Stimulated activated CD8-positive, alpha-beta memory T cell treated with anti-CD3 and anti-CD28 coated beads, Interleukin-4, amount 100 ng/mL, for 24 hours (primary cell): ENCODE measurements around the gene ABR.
"Not testable (repeated sequence)": the region's sequence is repeated elsewhere in the genome, so short reads cannot be mapped to it uniquely, and the experiment has no call there.

ENCODE experiments used
- DNase-seq: peaks from one replicate; pipeline ENCODE4 v3.0.0-alpha.2; 2020; ENCODE audit warnings: low read depth

The ABR gene

GRCh38 chr17:1147664-1148063 is 32.1 kb downstream of the ABR start:
- DNase-seq, result no peak

GRCh38 chr17:1146561-1147265 is 33.1 kb downstream of the ABR start:
- no peak for DNase-seq

- DNase-seq, result no peak
Measured at GRCh38 chr17:1145311-1145986, 34.3 kb downstream of the ABR start.

- DNase-seq, result no peak
Measured at GRCh38 chr17:1144162-1144561, 35.6 kb downstream of the ABR start.

GRCh38 chr17:1143573-1143972 is 36.2 kb downstream of the ABR start:
- DNase-seq, result no peak

- DNase-seq, result no peak
Measured at GRCh38 chr17:1142561-1142971, 37.2 kb downstream of the ABR start.

GRCh38 chr17:1137465-1137894 is 42.3 kb downstream of the ABR start:
- DNase-seq, result no peak

GRCh38 chr17:1136748-1137147 is 43.0 kb downstream of the ABR start:
- no peak for DNase-seq

- no peak for DNase-seq
Measured at GRCh38 chr17:1134634-1135324, 45.0 kb downstream of the ABR start.

- no peak for DNase-seq
Measured at GRCh38 chr17:1130191-1130590, 49.6 kb downstream of the ABR start.

GRCh38 chr17:1128463-1128862 is 51.3 kb downstream of the ABR start:
- DNase-seq, result not testable (repeated sequence)

- DNase-seq, result no peak
Measured at GRCh38 chr17:1126801-1127550, 52.8 kb downstream of the ABR start.

- DNase-seq, result no peak
Measured at GRCh38 chr17:1126250-1126797, 53.5 kb downstream of the ABR start.

GRCh38 chr17:1125788-1126145 is 54.0 kb downstream of the ABR start:
- DNase-seq, result no peak

- DNase-seq, result no peak
Measured at GRCh38 chr17:1124896-1125787, 54.6 kb downstream of the ABR start.

GRCh38 chr17:1123921-1124715 is 55.7 kb downstream of the ABR start:
- no peak for DNase-seq

GRCh38 chr17:1123393-1123831 is 56.4 kb downstream of the ABR start:
- DNase-seq, result no peak

GRCh38 chr17:1122533-1123392 is 57.0 kb downstream of the ABR start:
- peak; percentile 71 for DNase-seq

- not testable (repeated sequence) for DNase-seq
Measured at GRCh38 chr17:1121442-1121817, 58.4 kb downstream of the ABR start.
